Liver (tissue), 9 donors: Measurements from ENCODE around the gene ZC2HC1C. TPM values are rescaled to one million over a fixed set of nuclear protein-coding genes. Genes with fewer than 3 reads are reported as not detected.

Experiments used
- DNase-seq: peaks from one replicate; pipeline ENCODE4 v3.0.0-alpha.2; 2017; ENCODE audit warnings: low spot score
- H3K27ac ChIP-seq, 2 donors: one replicate each; pipeline ENCODE4 v1.7.0; 2013; ENCODE audit warnings: inconsistent platforms in 2 of 2, low read length in 2 of 2, control low read depth in 1 of 2, low read depth in 1 of 2, mild to moderate bottlenecking in 1 of 2
- H3K27me3 ChIP-seq, 4 donors: one replicate each; pipeline versions ENCODE4 v1.6.1 to v1.7.0; 2013; ENCODE audit warnings: low read length in 3 of 4, inconsistent platforms in 1 of 4, mild to moderate bottlenecking in 1 of 4, moderate library complexity in 1 of 4; ENCODE audit not compliant: control insufficient read depth in 4 of 4, insufficient read depth in 4 of 4
- H3K36me3 ChIP-seq, 4 donors: one replicate each; pipeline versions ENCODE4 v1.6.1 to v1.7.0; 2013; ENCODE audit warnings: low read length in 3 of 4, mild to moderate bottlenecking in 3 of 4, low read depth in 1 of 4, moderate library complexity in 1 of 4; ENCODE audit not compliant: control insufficient read depth in 4 of 4, insufficient read depth in 3 of 4
- H3K4me1 ChIP-seq, 4 donors: one replicate each; pipeline versions ENCODE4 v1.6.1 to v1.7.0; 2013; ENCODE audit warnings: low read length in 3 of 4, mild to moderate bottlenecking in 3 of 4, moderate library complexity in 1 of 4; ENCODE audit not compliant: control insufficient read depth in 4 of 4, insufficient read depth in 4 of 4
- H3K4me3 ChIP-seq, 3 donors: one replicate each; pipeline versions ENCODE4 v1.6.1 to v1.7.0; 2013; ENCODE audit warnings: low read length in 3 of 3, control low read depth in 1 of 3, low read depth in 1 of 3, mild to moderate bottlenecking in 1 of 3
- H3K9ac ChIP-seq, 2 donors: one replicate each; pipeline ENCODE4 v1.7.0; 2013; ENCODE audit warnings: low read length in 2 of 2, mild to moderate bottlenecking in 2 of 2, moderate library complexity in 2 of 2, control low read depth in 1 of 2, low read depth in 1 of 2
- H3K9me3 ChIP-seq, 4 donors: one replicate each; pipeline versions ENCODE4 v1.6.1 to v1.7.0; 2013; ENCODE audit warnings: low read length in 3 of 4; ENCODE audit not compliant: control insufficient read depth in 4 of 4
- ATF3 ChIP-seq: IDR thresholded peaks from 2 replicates; pipeline ENCODE4 v1.6.1; 2016; ENCODE audit warnings: antibody characterized with exemption
- CTCF ChIP-seq: fragments of 150-350 bp; IDR thresholded peaks from 2 replicates; pipeline ENCODE4 v1.5.1; 2017; ENCODE audit warnings: improper control_type of control experiment, low read depth, low read length; ENCODE audit not compliant: missing input control
- EGR1 ChIP-seq, 2 donors: IDR thresholded peaks; 2 replicates each; pipeline ENCODE4 v1.6.1; 2016 to 2018; ENCODE audit warnings: antibody characterized with exemption in 2 of 2, low read depth in 2 of 2
- FOXA1 ChIP-seq: IDR thresholded peaks from 2 replicates; pipeline ENCODE4 v1.6.1; 2016; ENCODE audit warnings: antibody characterized with exemption
- FOXA2 ChIP-seq: IDR thresholded peaks from 2 replicates; pipeline ENCODE4 v1.6.1; 2016; ENCODE audit warnings: antibody characterized with exemption
- GABPA ChIP-seq, 2 donors: IDR thresholded peaks in 1 of 2; conservative IDR thresholded peaks in 1 of 2; 2 replicates each; pipeline ENCODE4 v1.6.1; 2016; ENCODE audit warnings: antibody characterized with exemption in 2 of 2, mild to moderate bottlenecking in 1 of 2, moderate library complexity in 1 of 2
- HNF4A ChIP-seq, 2 donors: conservative IDR thresholded peaks; 2 replicates each; pipeline ENCODE4 v1.6.1; 2016; ENCODE audit warnings: antibody characterized with exemption in 2 of 2, mild to moderate bottlenecking in 2 of 2
- HNF4G ChIP-seq: IDR thresholded peaks from 2 replicates; pipeline ENCODE4 v1.6.1; 2016; ENCODE audit warnings: antibody characterized with exemption
- JUND ChIP-seq, 2 donors: IDR thresholded peaks; 2 replicates each; pipeline ENCODE4 v1.6.1; 2016; ENCODE audit warnings: antibody characterized with exemption in 2 of 2
- MAX ChIP-seq: IDR thresholded peaks from 2 replicates; pipeline ENCODE4 v1.6.1; 2016; ENCODE audit warnings: antibody characterized with exemption
- NR2F2 ChIP-seq: IDR thresholded peaks from 2 replicates; pipeline ENCODE4 v1.6.1; 2016; ENCODE audit warnings: antibody characterized with exemption
- RAD21 ChIP-seq, 2 donors: IDR thresholded peaks; 2 replicates each; pipeline ENCODE4 v1.6.1; 2016; ENCODE audit warnings: antibody characterized with exemption in 2 of 2, mild to moderate bottlenecking in 2 of 2
- RXRA ChIP-seq, 2 donors: IDR thresholded peaks; 2 replicates each; pipeline ENCODE4 v1.6.1; 2017 to 2018; ENCODE audit warnings: antibody characterized with exemption in 2 of 2, mild to moderate bottlenecking in 1 of 2
- SP1 ChIP-seq: IDR thresholded peaks from 2 replicates; pipeline ENCODE4 v1.6.1; 2018; ENCODE audit warnings: antibody characterized with exemption, mild to moderate bottlenecking
- TAF1 ChIP-seq: conservative IDR thresholded peaks from 2 replicates; pipeline ENCODE4 v1.6.1; 2016; ENCODE audit warnings: antibody characterized with exemption, mild to moderate bottlenecking
- YY1 ChIP-seq: IDR thresholded peaks from 2 replicates; pipeline ENCODE4 v1.6.1; 2016; ENCODE audit warnings: antibody characterized with exemption, mild to moderate bottlenecking
- ZBTB33 ChIP-seq: IDR thresholded peaks from 2 replicates; pipeline ENCODE4 v1.6.1; 2016; ENCODE audit warnings: antibody characterized with exemption
- WGBS: extraction: QIAGEN DNeasy Blood & Tissue Kit; methylation state at CpG from one replicate; pipeline ENCODE4 v1.1.7; 2013; 5-methylcytosine and 5-hydroxymethylcytosine counted together
- polyA plus RNA-seq, 2 donors: library from polyadenylated mRNA; stranded (reverse) in 1 of 2; unstranded in 1 of 2; fragments of 200-250 nt in 1 of 2; fragments of >200 nt in 1 of 2; fragmentation: Nextera tagmentation in 1 of 2; extraction: Ambion mirVana in 1 of 2; gene quantifications; one replicate each; pipeline versions ENCODE4 v1.2.1 to v1.2.3, GENCODE V29; 2013 to 2015
- total RNA-seq, 2 donors: library from RNA; depleted of rRNA; stranded (reverse); fragments of >200 nt; gene quantifications; one replicate each; pipeline ENCODE4 v1.2.3, GENCODE V29; 2014
- donor health status: healthy.
- donor health status: healthy.
- donor health status: healthy.
- donor health status: healthy.
- donor health status: healthy.

ZC2HC1C gene
- total and polyA plus RNA-seq, 4 donors = 0.56 to 5.9 (median 3.5) TPM

- TF ChIP-seq ZBTB33 (no peak), NR2F2 (no peak), SP1 (no peak), RXRA (IDR thresholded peaks at IDR 0.05) (no peak), EGR1 (IDR thresholded peaks at IDR 0.05; ENCODE audit: low read depth in 2 of 2) (no peak), ATF3 (no peak), FOXA2 (no peak), HNF4A (conservative IDR thresholded peaks at IDR 0.05) (no peak)
- H3K27me3 ChIP-seq = no peaks in the 10 kb centered on the region
- no peak overlapping the region for H3K4me3 ChIP-seq
- 63% methylated on average over 5 of the region's 5 CpGs for WGBS
- H3K27ac ChIP-seq = no peak overlapping the region
- DNase-seq = no peak
- no peaks in the 10 kb centered on the region for H3K9me3 ChIP-seq
- peaks cover 0 to 7% (median 5%) of the 10 kb centered on the region in 4 donors for H3K4me1 ChIP-seq
- no peak overlapping the region for H3K9ac ChIP-seq
- peaks cover 0 to 1% (median 0%) of the 10 kb centered on the region in 4 donors for H3K36me3 ChIP-seq
These were observed 15.8 kb upstream of the ZC2HC1C start for GRCh38 chr14:75053396-75054291.

GRCh38 chr14:75054421-75054820 lies 15.0 kb upstream of the ZC2HC1C start:
- no peak for DNase-seq
- Histone ChIP-seq H3K4me1 (peaks cover 0 to 7% (median 5%) of the 10 kb centered on the region in 4 donors), H3K27ac (no peak overlapping the region), H3K9me3 (no peaks in the 10 kb centered on the region), H3K36me3 (peaks cover 0 to 1% (median 0%) of the 10 kb centered on the region in 4 donors), H3K4me3 (no peak overlapping the region), H3K9ac (no peak overlapping the region), H3K27me3 (no peaks in the 10 kb centered on the region)
- 85% methylated on average over 1 of the region's 1 CpG for WGBS
- no peak for TF ChIP-seq GABPA (IDR thresholded peaks at IDR 0.05 in 1 of 2, conservative IDR thresholded peaks at IDR 0.05 in 1 of 2)
- no peak for TF ChIP-seq HNF4G
- no peak for TF ChIP-seq YY1
- TF ChIP-seq RXRA (IDR thresholded peaks at IDR 0.05) = no peak
- no peak for TF ChIP-seq JUND (IDR thresholded peaks at IDR 0.05)
- TF ChIP-seq HNF4A (conservative IDR thresholded peaks at IDR 0.05) = no peak
- TF ChIP-seq EGR1 (IDR thresholded peaks at IDR 0.05; ENCODE audit: low read depth in 2 of 2) = no peak

- DNase-seq = no peak
- Histone ChIP-seq H3K4me1 (peaks cover 3 to 10% (median 5%) of the 10 kb centered on the region in 4 donors), H3K36me3 (peaks cover 0 to 3% (median 0%) of the 10 kb centered on the region in 4 donors), H3K9ac (no peak overlapping the region), H3K9me3 (no peaks in the 10 kb centered on the region), H3K4me3 (no peak overlapping the region), H3K27me3 (no peaks in the 10 kb centered on the region), H3K27ac (no peak overlapping the region)
- 91% methylated on average over 2 of the region's 2 CpGs for WGBS
- TF ChIP-seq NR2F2 (no peak), RAD21 (IDR thresholded peaks at IDR 0.05) (no peak), ATF3 (no peak), CTCF (no peak), MAX (no peak), TAF1 (no peak), GABPA (IDR thresholded peaks at IDR 0.05 in 1 of 2, conservative IDR thresholded peaks at IDR 0.05 in 1 of 2) (no peak), HNF4G (no peak), FOXA2 (no peak), EGR1 (IDR thresholded peaks at IDR 0.05; ENCODE audit: low read depth in 2 of 2) (no peak), ZBTB33 (no peak), HNF4A (conservative IDR thresholded peaks at IDR 0.05) (no peak), SP1 (no peak), YY1 (no peak), JUND (IDR thresholded peaks at IDR 0.05) (no peak), FOXA1 (no peak)
These were observed 9.8 kb upstream of the ZC2HC1C start for GRCh38 chr14:75059642-75060041.
